Breast epithelium (tissue), 3 donors: Measurements from ENCODE around the gene PPFIA2.

Experiments used
- POLR2A ChIP-seq: fragments of 450-650 bp; IDR thresholded peaks from one replicate; pipeline ENCODE4 v1.6.1; 2016; ENCODE audit warnings: antibody characterized with exemption, mild to moderate bottlenecking, moderate library complexity
- TF ChIP-seq, protein P1 (sequence below), 3 donors: fragments of 450-650 bp; IDR thresholded peaks; one replicate each; pipeline ENCODE4 v1.5.1; 2016 to 2017; ENCODE audit warnings: antibody characterized with exemption in 3 of 3, mild to moderate bottlenecking in 3 of 3, moderate library complexity in 3 of 3

DNA sequence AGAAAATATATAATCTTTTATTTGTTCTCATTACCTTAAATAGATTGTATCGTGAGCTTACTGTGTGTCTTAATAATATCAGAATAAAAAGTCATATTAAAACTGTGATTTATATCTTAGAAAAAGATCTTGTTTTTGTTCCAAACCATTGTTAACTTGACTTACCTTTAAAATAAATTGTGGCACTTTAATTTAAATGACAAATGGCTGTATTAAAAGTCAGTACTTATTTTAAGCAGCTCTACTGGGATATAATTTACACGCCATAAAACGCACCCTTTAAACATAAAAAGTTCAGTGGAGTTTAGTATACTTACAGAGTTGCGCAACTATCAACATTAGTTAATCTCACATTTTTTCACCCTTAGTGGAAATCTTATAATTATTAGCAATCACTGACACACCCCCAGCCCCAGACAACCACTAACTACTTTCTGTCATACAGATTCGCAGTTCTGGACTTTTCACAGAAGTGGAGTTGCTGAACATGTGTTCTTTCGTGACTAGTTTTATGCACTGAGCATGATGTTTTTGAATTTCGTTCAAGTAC lies 369.5 kb downstream of the PPFIA2 start:
- TF ChIP-seq, protein P1, sequence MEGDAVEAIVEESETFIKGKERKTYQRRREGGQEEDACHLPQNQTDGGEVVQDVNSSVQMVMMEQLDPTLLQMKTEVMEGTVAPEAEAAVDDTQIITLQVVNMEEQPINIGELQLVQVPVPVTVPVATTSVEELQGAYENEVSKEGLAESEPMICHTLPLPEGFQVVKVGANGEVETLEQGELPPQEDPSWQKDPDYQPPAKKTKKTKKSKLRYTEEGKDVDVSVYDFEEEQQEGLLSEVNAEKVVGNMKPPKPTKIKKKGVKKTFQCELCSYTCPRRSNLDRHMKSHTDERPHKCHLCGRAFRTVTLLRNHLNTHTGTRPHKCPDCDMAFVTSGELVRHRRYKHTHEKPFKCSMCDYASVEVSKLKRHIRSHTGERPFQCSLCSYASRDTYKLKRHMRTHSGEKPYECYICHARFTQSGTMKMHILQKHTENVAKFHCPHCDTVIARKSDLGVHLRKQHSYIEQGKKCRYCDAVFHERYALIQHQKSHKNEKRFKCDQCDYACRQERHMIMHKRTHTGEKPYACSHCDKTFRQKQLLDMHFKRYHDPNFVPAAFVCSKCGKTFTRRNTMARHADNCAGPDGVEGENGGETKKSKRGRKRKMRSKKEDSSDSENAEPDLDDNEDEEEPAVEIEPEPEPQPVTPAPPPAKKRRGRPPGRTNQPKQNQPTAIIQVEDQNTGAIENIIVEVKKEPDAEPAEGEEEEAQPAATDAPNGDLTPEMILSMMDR (IDR thresholded peaks at IDR 0.05): no peak
- no peak for TF ChIP-seq POLR2A
